Astrocyte (in vitro differentiated cells and primary cell): ENCODE results near the gene TBX4. TPM values are rescaled to one million over a fixed set of nuclear protein-coding genes. Genes with fewer than 3 reads are reported as not detected.
"Not testable (repeated sequence)": the region's sequence is repeated elsewhere in the genome, so short reads cannot be mapped to it uniquely, and the experiment has no call there.

Experiments
- DNase-seq: peaks from one replicate; pipeline ENCODE4 v3.0.0-alpha.2; 2010; ENCODE audit warnings: low read depth
- FAIRE-seq: peaks from 2 replicates; lab custom pipeline; 2011; peaks lifted over from hg19 to GRCh38; lab: Jason Lieb, UNC
- H2AFZ ChIP-seq: 2 replicates; pipeline ENCODE4 v1.6.0; 2012; ENCODE audit warnings: low read depth, low read length, inconsistent platforms
- H3K27ac ChIP-seq: 2 replicates; pipeline ENCODE4 v1.5.1; 2011; ENCODE audit warnings: low read depth, low read length, inconsistent platforms
- H3K27me3 ChIP-seq: 2 replicates; pipeline ENCODE4 v1.6.0; 2011; ENCODE audit warnings: low read length, inconsistent platforms; ENCODE audit not compliant: insufficient read depth
- H3K36me3 ChIP-seq: 2 replicates; pipeline ENCODE4 v1.5.1; 2011; ENCODE audit warnings: low read length, inconsistent platforms; ENCODE audit not compliant: insufficient read depth
- H3K4me1 ChIP-seq: 2 replicates; pipeline ENCODE4 v1.5.1; 2011; ENCODE audit warnings: low read length, inconsistent platforms; ENCODE audit not compliant: insufficient read depth
- H3K4me2 ChIP-seq: 2 replicates; pipeline ENCODE4 v1.6.0; 2012; ENCODE audit warnings: low read length, inconsistent platforms
- H3K4me3 ChIP-seq: 2 replicates; pipeline ENCODE4 v1.5.1; 2011; ENCODE audit warnings: low read depth, mild to moderate bottlenecking, low read length, inconsistent platforms; ENCODE audit not compliant: insufficient read depth
- H3K79me2 ChIP-seq: 2 replicates; pipeline ENCODE4 v1.6.0; 2012; ENCODE audit warnings: mild to moderate bottlenecking, low read length, inconsistent platforms; ENCODE audit not compliant: insufficient read depth
- H3K9ac ChIP-seq: 2 replicates; pipeline ENCODE4 v1.6.0; 2012; ENCODE audit warnings: mild to moderate bottlenecking, low read length, inconsistent platforms
- H3K9me3 ChIP-seq: 2 replicates; pipeline ENCODE4 v1.5.1; 2012; ENCODE audit warnings: low read depth, mild to moderate bottlenecking, low read length, inconsistent platforms; ENCODE audit not compliant: insufficient read depth
- H4K20me1 ChIP-seq: 2 replicates; pipeline ENCODE4 v1.6.0; 2012; ENCODE audit warnings: low read length, inconsistent platforms; ENCODE audit not compliant: insufficient read depth
- H3K27ac Mint-ChIP-seq: one replicate; pipeline ENCODE4 v1.8.0; 2021; ENCODE audit warnings: mild to moderate bottlenecking, mixed read lengths; ENCODE audit not compliant: unreplicated experiment
- H3K27me3 Mint-ChIP-seq: one replicate; pipeline ENCODE4 v1.8.0; 2021; ENCODE audit warnings: low read depth, mixed read lengths; ENCODE audit not compliant: unreplicated experiment
- H3K36me3 Mint-ChIP-seq: one replicate; pipeline ENCODE4 v1.8.0; 2021; ENCODE audit warnings: low read depth, mixed read lengths; ENCODE audit not compliant: unreplicated experiment
- H3K4me1 Mint-ChIP-seq: one replicate; pipeline ENCODE4 v1.8.0; 2021; ENCODE audit warnings: low read depth, mixed read lengths; ENCODE audit not compliant: unreplicated experiment
- H3K4me3 Mint-ChIP-seq: one replicate; pipeline ENCODE4 v1.8.0; 2021; ENCODE audit warnings: mild to moderate bottlenecking, moderate library complexity, mixed read lengths; ENCODE audit not compliant: unreplicated experiment
- H3K9me3 Mint-ChIP-seq: one replicate; pipeline ENCODE4 v1.8.0; 2021; ENCODE audit warnings: mild to moderate bottlenecking, mixed read lengths; ENCODE audit not compliant: unreplicated experiment
- EZH2 ChIP-seq: IDR thresholded peaks from 2 replicates; pipeline ENCODE4 v1.6.1; 2012; ENCODE audit warnings: mild to moderate bottlenecking, low read length, inconsistent platforms; ENCODE audit not compliant: insufficient read depth
- total RNA-seq: library from RNA; stranded (reverse); gene quantifications from 2 replicates; pipeline ENCODE4 v1.2.1, GENCODE V29; 2021
- TF ChIP-seq, protein P1 (sequence below): IDR thresholded peaks from 2 replicates; pipeline ENCODE4 v1.5.1; 2011; ENCODE audit warnings: low read depth, mild to moderate bottlenecking, inconsistent platforms, low read length, moderate library complexity; ENCODE audit not compliant: insufficient read depth

TBX4 gene
- total RNA-seq, 1 donor from 2014 or later, result 0.14 TPM

DNA sequence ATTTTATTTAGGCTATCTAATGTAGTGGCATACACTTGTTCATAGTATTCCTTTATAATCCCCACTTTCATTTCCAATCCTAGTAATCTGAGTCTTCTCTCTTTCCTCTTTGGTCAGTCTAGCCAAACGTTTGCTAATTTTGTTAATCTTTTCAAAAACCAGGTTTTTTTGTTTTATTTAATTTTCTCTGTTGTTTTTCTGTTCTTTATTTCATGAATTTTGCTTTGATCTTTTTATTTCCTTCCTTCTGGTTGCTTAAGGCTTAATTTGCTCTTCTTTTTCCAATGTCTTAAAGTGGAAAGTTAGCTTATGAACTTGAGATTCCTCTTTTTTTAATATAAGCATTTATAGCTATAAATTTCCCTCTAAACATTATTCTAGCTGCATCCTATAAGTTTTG is 69.9 kb downstream of the TBX4 start:
- no peaks in the 10 kb centered on the region for H3K4me1 ChIP-seq
- no peak for TF ChIP-seq EZH2
- TF ChIP-seq, protein P1, sequence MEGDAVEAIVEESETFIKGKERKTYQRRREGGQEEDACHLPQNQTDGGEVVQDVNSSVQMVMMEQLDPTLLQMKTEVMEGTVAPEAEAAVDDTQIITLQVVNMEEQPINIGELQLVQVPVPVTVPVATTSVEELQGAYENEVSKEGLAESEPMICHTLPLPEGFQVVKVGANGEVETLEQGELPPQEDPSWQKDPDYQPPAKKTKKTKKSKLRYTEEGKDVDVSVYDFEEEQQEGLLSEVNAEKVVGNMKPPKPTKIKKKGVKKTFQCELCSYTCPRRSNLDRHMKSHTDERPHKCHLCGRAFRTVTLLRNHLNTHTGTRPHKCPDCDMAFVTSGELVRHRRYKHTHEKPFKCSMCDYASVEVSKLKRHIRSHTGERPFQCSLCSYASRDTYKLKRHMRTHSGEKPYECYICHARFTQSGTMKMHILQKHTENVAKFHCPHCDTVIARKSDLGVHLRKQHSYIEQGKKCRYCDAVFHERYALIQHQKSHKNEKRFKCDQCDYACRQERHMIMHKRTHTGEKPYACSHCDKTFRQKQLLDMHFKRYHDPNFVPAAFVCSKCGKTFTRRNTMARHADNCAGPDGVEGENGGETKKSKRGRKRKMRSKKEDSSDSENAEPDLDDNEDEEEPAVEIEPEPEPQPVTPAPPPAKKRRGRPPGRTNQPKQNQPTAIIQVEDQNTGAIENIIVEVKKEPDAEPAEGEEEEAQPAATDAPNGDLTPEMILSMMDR, result no peak
- H3K4me3 ChIP-seq, result no peak overlapping the region
- H3K79me2 ChIP-seq, result no peaks in the 10 kb centered on the region
- no peak overlapping the region for H2AFZ ChIP-seq
- H4K20me1 ChIP-seq, result no peaks in the 10 kb centered on the region
- H3K9me3 ChIP-seq, result no peaks in the 10 kb centered on the region
- H3K4me2 ChIP-seq, result no peak overlapping the region
- Mint-ChIP-seq H3K27me3 (peaks cover 9% of the 10 kb centered on the region), H3K9me3 (no peaks in the 10 kb centered on the region), H3K4me3 (no peak overlapping the region), H3K27ac (no peak overlapping the region), H3K36me3 (no peaks in the 10 kb centered on the region), H3K4me1 (no peaks in the 10 kb centered on the region)
- H3K27ac ChIP-seq, result no peak overlapping the region
- H3K9ac ChIP-seq, result no peak overlapping the region
- H3K36me3 ChIP-seq, result no peaks in the 10 kb centered on the region
- H3K27me3 ChIP-seq, result peaks cover 15% of the 10 kb centered on the region
- FAIRE-seq (no peak), DNase-seq (no peak)

DNA sequence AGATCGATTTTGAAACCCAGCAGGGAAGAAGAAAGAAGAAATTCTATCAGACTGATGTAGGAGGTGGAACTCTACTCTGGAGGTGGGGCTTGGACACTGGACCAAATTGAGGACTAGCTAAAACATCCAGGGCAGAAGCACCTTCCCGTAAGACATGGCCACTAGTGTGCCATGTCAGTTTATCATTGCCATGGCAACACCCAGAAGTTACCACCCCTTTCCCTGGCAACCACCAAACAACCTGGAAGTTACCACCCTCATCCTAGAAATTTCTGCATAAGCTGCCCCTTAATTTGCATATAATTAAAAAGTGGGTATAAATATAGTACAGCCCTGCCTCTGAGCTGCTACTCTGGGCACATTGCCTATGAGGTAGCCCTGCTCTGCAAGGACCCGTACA is 72.1 kb downstream of the TBX4 start:
- H3K36me3 ChIP-seq, result no peaks in the 10 kb centered on the region
- no peak overlapping the region for H3K9ac ChIP-seq
- no peak overlapping the region for H3K27ac Mint-ChIP-seq
- H3K36me3 Mint-ChIP-seq, result no peaks in the 10 kb centered on the region
- peaks cover 13% of the 10 kb centered on the region for H3K27me3 ChIP-seq
- H3K4me3 Mint-ChIP-seq, result no peak overlapping the region
- no peaks in the 10 kb centered on the region for H3K9me3 Mint-ChIP-seq
- H4K20me1 ChIP-seq, result no peaks in the 10 kb centered on the region
- no peak overlapping the region for H3K4me3 ChIP-seq
- H3K27ac ChIP-seq, result no peak overlapping the region
- DNase-seq, result no peak
- no peak overlapping the region for H2AFZ ChIP-seq
- no peaks in the 10 kb centered on the region for H3K9me3 ChIP-seq
- no peaks in the 10 kb centered on the region for H3K4me1 ChIP-seq
- H3K4me1 Mint-ChIP-seq, result no peaks in the 10 kb centered on the region
- peaks cover 7% of the 10 kb centered on the region for H3K27me3 Mint-ChIP-seq
- H3K4me2 ChIP-seq, result no peak overlapping the region
- no peak for FAIRE-seq
- TF ChIP-seq EZH2, result no peak
- TF ChIP-seq, protein P1, result no peak
- no peaks in the 10 kb centered on the region for H3K79me2 ChIP-seq

DNA sequence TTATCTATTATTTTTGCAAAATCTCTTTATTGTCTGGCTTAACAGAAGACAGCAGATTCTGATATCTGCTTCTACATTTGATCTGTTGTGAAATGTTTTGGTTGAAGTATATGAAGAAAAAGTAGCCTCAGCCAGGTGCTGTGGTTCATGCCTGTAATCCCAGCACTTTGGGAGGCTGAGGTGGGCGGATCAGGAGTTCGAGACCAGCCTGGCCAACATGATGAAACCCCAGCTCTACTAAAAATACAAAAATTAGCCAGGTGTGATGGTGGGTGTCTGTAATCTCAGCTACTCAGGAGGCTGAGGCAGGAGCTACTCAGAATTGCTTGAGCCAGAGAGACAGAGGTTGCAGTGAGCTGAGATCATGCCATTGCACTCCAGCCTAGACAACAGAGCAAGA is 75.2 kb downstream of the TBX4 start:
- H3K9ac ChIP-seq, H3K4me2 ChIP-seq, H3K9me3 ChIP-seq, H3K9me3 Mint-ChIP-seq, H3K4me3 Mint-ChIP-seq, H3K36me3 ChIP-seq, H3K4me1 Mint-ChIP-seq, H3K27me3 Mint-ChIP-seq, H3K36me3 Mint-ChIP-seq, DNase-seq, H4K20me1 ChIP-seq, FAIRE-seq, H3K27ac Mint-ChIP-seq, H3K4me3 ChIP-seq, H3K79me2 ChIP-seq, H3K27me3 ChIP-seq, H3K27ac ChIP-seq, H3K4me1 ChIP-seq, H2AFZ ChIP-seq: not testable (repeated sequence)
